K562 (cell line): ENCODE data around the gene ZNHIT2. TPM values are rescaled to one million over a fixed set of nuclear protein-coding genes. Genes with fewer than 3 reads are reported as not detected.

ENCODE experiments used
- ARID4B ChIP-seq: sonication (generic); formaldehyde crosslinking; IDR thresholded peaks from 2 replicates; pipeline ENCODE4 v1.8.0; 2022; ENCODE audit warnings: mild to moderate bottlenecking, missing genetic modification reagents
- CREB1 ChIP-seq, 2 experiments: sonication (generic) in 1 of 2; formaldehyde crosslinking in 1 of 2; IDR thresholded peaks; 2 replicates each; pipeline versions ENCODE4 v1.6.1 to v1.8.0; 2012 to 2022; ENCODE audit warnings: inconsistent platforms in 1 of 2, mild to moderate bottlenecking in 1 of 2, missing genetic modification reagents in 1 of 2, moderate library complexity in 1 of 2
- DEAF1 ChIP-seq: fragments of 450-650 bp; formaldehyde crosslinking; IDR thresholded peaks from 2 replicates; pipeline ENCODE4 v1.4.0; 2020; ENCODE audit warnings: mild to moderate bottlenecking, moderate library complexity
- HNRNPL ChIP-seq: fragments of 200-400 bp; formaldehyde crosslinking; IDR thresholded peaks from 2 replicates; pipeline ENCODE4 v1.6.1; 2017; ENCODE audit warnings: low read depth, mild to moderate bottlenecking, low read length
- KDM5B ChIP-seq: fragments of 200-600 bp; sonication (generic); IDR thresholded peaks from 2 replicates; pipeline ENCODE4 v1.6.1; 2012; ENCODE audit warnings: low read depth, mild to moderate bottlenecking, moderate library complexity, low read length, control low read depth, inconsistent platforms; ENCODE audit not compliant: insufficient replicate concordance
- MTF1 ChIP-seq: fragments of 250-450 bp; sonication (Bioruptor Pico); IDR thresholded peaks from 2 replicates; pipeline ENCODE4 v1.9.0; 2021; ENCODE audit warnings: moderate library complexity, mild to moderate bottlenecking, inconsistent platforms, borderline replicate concordance
- NFIC ChIP-seq: fragments of 450-650 bp; IDR thresholded peaks from 2 replicates; pipeline ENCODE4 v1.6.1; 2017; ENCODE audit warnings: mild to moderate bottlenecking, inconsistent platforms
- NR4A1 ChIP-seq, 2 experiments: fragments of 250-450 bp in 1 of 2; fragments of 450-650 bp in 1 of 2; sonication (Bioruptor Pico) in 1 of 2; IDR thresholded peaks; 2 replicates each; pipeline versions ENCODE4 v1.4.0 to v1.6.1; 2016 to 2020; ENCODE audit warnings: mild to moderate bottlenecking in 2 of 2, missing compliant biosample characterization in 1 of 2, missing genetic modification characterization in 1 of 2, moderate library complexity in 1 of 2
- RFX5 ChIP-seq: IDR thresholded peaks from 2 replicates; pipeline ENCODE4 v1.6.1; 2011; ENCODE audit warnings: low read depth, mild to moderate bottlenecking, improper control_type of control experiment, low read length
- ZBTB1 ChIP-seq: sonication (generic); formaldehyde crosslinking; IDR thresholded peaks from 2 replicates; pipeline ENCODE4 v1.8.1; 2023; ENCODE audit warnings: missing genetic modification reagents, low read depth, mild to moderate bottlenecking, borderline replicate concordance
- ZBTB9 ChIP-seq: fragments of 450-650 bp; formaldehyde crosslinking; IDR thresholded peaks from 2 replicates; pipeline ENCODE4 v1.4.0; 2020; ENCODE audit warnings: mild to moderate bottlenecking, moderate library complexity
- ZFP36 ChIP-seq: fragments of 150-350 bp; IDR thresholded peaks from 2 replicates; pipeline ENCODE4 v1.6.1; 2018; ENCODE audit warnings: low read length, low read depth; ENCODE audit not compliant: partially characterized antibody
- ZNF668 ChIP-seq: fragments of 250-450 bp; sonication (Bioruptor Pico); IDR thresholded peaks from 2 replicates; pipeline ENCODE4 v1.8.0; 2022; ENCODE audit warnings: mild to moderate bottlenecking, inconsistent platforms
- polyA plus RNA-seq, 8 experiments: library from polyadenylated mRNA; depleted of rRNA in 4 of 8; stranded (reverse) in 5 of 8; unstranded in 3 of 8; fragments of >200 nt; fragmentation: Nextera tagmentation in 2 of 8; fragmentation: Illumina TruSeq in 1 of 8; extraction: Ambion mirVana in 2 of 8; extraction: Trizol in 1 of 8; gene quantifications; 2 replicates each; pipeline versions ENCODE4 v1.2.1 to v1.2.3, GENCODE V29; 2011 to 2014; ENCODE audit warnings: inconsistent platforms in 1 of 8, missing spikeins in 1 of 8
- total RNA-seq, 7 experiments: library from RNA; depleted of rRNA in 6 of 7; stranded (reverse); fragments of >200 nt in 6 of 7; fragmentation: Illumina TruSeq in 2 of 7; extraction: Trizol in 2 of 7; gene quantifications; 2 replicates each; pipeline versions ENCODE4 v1.2.1 to v1.2.3, GENCODE V29; 2011 to 2021; ENCODE audit warnings: low replicate concordance in 1 of 7
- TF ChIP-seq, protein P1 (sequence below), 2 experiments: fragments of 450-650 bp in 1 of 2; sonication (generic) in 1 of 2; formaldehyde crosslinking in 1 of 2; IDR thresholded peaks in 1 of 2; conservative IDR thresholded peaks in 1 of 2; 2 replicates each; pipeline versions ENCODE4 v1.6.1 to v1.8.1; 2016 to 2023; ENCODE audit warnings: mild to moderate bottlenecking in 2 of 2, moderate library complexity in 2 of 2, inconsistent platforms in 1 of 2, missing genetic modification reagents in 1 of 2
- TF ChIP-seq, protein P2 (sequence below): sonication (generic); formaldehyde crosslinking; IDR thresholded peaks from 2 replicates; pipeline ENCODE4 v1.8.0; 2022; ENCODE audit warnings: mild to moderate bottlenecking, missing genetic modification reagents

The ZNHIT2 gene
- total and polyA plus RNA-seq, 9 of the 15 experiments (the other 6 are each of a cell fraction or from before 2014, with no cell fraction given) = 0.08 to 39.0 (median 2.5) TPM

DNA sequence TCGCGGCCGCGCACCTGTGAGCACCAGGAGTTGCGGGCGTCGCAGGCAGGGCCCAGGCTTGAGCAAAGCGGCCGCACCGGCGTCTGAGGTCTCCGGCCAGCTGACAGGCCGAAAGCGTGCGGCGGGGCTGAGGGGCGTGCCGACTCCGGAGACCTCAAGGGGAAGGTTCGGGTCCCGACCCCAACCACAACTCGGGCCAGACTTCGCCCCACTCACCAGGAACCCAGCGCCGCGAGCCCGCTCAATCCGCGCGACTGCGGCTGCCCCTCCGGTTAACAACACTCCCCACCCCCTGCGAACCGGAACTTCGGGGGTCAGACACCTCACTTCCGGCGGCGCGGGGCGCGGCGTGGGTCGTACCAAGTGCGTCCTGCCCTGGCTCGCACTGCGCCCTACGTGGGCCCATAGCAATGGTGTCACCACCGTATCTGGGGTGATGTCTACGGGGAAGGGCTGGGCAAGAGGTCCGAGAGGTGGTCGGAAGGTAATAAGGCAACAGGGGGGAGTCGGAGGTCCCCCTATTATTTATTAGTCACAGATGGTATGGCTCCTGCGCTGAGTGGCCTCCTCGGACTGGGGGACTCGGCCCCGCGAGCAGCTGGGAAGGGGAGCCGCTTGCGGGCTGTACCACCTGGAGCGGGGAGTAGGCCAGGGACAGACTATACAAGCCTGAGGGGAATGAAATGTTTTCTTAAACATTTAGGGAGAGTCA, 16.9 kb upstream of the ZNHIT2 start, which contains the start of gene SYVN1 (continued):
- peak; percentile 97 for TF ChIP-seq ARID4B (CRISPR knock-in tag)
- TF ChIP-seq, protein P1, sequence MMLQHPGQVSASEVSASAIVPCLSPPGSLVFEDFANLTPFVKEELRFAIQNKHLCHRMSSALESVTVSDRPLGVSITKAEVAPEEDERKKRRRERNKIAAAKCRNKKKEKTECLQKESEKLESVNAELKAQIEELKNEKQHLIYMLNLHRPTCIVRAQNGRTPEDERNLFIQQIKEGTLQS (IDR thresholded peaks at IDR 0.05) = peak; percentile 68
- TF ChIP-seq, protein P1 (CRISPR knock-in tag; conservative IDR thresholded peaks at IDR 0.05) = 0 out of 2 replicates have a peak, but pooled peaks have one; percentile 27
- TF ChIP-seq ZBTB9 = peak; percentile 48
- peak; percentile 76 for TF ChIP-seq CREB1 (IDR thresholded peaks at IDR 0.05)
- peak; percentile 89 for TF ChIP-seq CREB1 (CRISPR knock-in tag; IDR thresholded peaks at IDR 0.05)
- no peak for TF ChIP-seq ZNF668 (CRISPR knock-in tag)
- TF ChIP-seq, protein P2, sequence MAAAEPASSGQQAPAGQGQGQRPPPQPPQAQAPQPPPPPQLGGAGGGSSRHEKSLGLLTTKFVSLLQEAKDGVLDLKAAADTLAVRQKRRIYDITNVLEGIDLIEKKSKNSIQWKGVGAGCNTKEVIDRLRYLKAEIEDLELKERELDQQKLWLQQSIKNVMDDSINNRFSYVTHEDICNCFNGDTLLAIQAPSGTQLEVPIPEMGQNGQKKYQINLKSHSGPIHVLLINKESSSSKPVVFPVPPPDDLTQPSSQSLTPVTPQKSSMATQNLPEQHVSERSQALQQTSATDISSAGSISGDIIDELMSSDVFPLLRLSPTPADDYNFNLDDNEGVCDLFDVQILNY = no peak
- TF ChIP-seq RFX5 = peak; percentile 8; the same call in 1 of the 2 replicates
- TF ChIP-seq MTF1 (CRISPR knock-in tag) = 0 out of 2 replicates have a peak, but pooled peaks have one; percentile 17
- peak; percentile 58 for TF ChIP-seq NFIC
- peak; percentile 74 for TF ChIP-seq KDM5B
- no peak for TF ChIP-seq ZFP36
- no peak for TF ChIP-seq NR4A1 (CRISPR knock-in tag; IDR thresholded peaks at IDR 0.05)
- TF ChIP-seq NR4A1 (tag; IDR thresholded peaks at IDR 0.05) = no peak
- 0 out of 2 replicates have a peak, but pooled peaks have one; percentile 1 for TF ChIP-seq ZBTB1
- TF ChIP-seq HNRNPL = no peak
- TF ChIP-seq DEAF1 (CRISPR knock-in tag) = peak; percentile 44; the same call in 1 of the 2 replicates
